Measurements from ENCODE around the gene FAF1. TPM values are rescaled to one million over a fixed set of nuclear protein-coding genes. Genes with fewer than 3 reads are reported as not detected.

FAF1 gene
- total RNA-seq, 4 donors from 2014 or later, result 39.7 to 60.6 (median 42.9) TPM

DNA sequence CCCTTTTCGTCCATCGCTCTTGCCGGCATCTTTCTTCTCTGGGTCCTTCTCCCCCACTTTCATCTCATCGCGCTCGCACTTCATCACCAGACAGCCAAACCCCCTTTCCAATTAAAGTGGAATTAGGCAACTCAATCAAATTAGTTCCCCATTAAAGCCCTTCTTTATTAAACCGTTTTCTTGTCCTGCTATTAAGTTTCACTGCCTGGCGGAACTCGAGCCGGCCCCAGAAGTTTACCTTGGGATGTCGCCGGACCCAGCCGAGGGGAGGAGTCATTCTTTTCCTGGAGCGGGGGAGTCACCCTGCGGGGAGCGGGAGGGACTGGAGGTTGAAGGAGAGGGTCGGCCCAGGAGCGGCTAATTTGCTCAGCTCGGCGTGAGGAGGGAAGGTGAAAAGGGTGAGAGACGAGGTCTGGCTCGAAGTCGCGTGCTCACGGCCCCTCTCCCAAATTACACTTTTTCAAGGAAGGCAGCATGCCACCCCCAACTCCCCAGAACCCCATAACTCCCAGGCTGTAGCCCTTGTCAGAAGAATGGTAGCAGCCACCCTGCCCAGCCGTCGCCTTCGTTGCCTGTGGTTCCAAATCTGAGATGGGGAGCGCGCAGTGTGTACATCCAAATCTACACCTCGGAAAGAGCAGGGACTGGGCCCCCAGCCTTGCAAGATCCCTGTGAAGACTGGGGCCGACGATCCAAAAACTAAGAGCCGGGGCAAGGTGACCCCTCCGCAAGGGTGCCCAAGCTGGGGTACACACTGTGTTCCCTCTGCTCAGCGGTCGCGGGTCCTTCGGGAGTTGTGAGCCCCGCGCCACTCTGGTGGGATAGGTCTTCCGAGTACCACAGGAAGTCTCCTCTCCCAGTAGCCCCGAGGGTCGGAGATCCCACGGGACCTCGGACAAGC is 543.3 kb downstream of the FAF1 start:
- Histone ChIP-seq H3K9me3 (peaks cover 0 to 9% (median 3%) of the 10 kb centered on the region in 4 donors), H3K4me1 (peaks cover 25 to 67% (median 52%) of the 10 kb centered on the region in 4 donors), H3K27me3 (peaks cover 0 to 96% (median 65%) of the 10 kb centered on the region in 4 donors), H3K27ac (replicated peaks in 1 of 4) (no peak overlapping the region), H3K36me3 (no peaks in the 10 kb centered on the region), H3K4me3 (no peak overlapping the region)
- 5% methylated on average over 44 of the region's 46 CpGs for WGBS
- intact Hi-C loops (cut with DNase I), result no loop called here
- TF ChIP-seq CTCF (IDR thresholded peaks at IDR 0.05), result no peak
- TF ChIP-seq EP300 (IDR thresholded peaks at IDR 0.05), result no peak
- TF ChIP-seq POLR2AphosphoS5 (IDR thresholded peaks at IDR 0.05), result no peak
- no peak for DNase-seq (ENCODE audit: extremely low spot score)

- Histone ChIP-seq H3K9me3 (peaks cover 0 to 9% (median 3%) of the 10 kb centered on the region in 4 donors), H3K4me3 (no peak overlapping the region), H3K27ac (replicated peaks in 1 of 4) (no peak overlapping the region), H3K4me1 (peaks cover 25 to 60% (median 49%) of the 10 kb centered on the region in 4 donors), H3K36me3 (no peaks in the 10 kb centered on the region), H3K27me3 (peaks cover 0 to 90% (median 60%) of the 10 kb centered on the region in 4 donors)
- 3% methylated on average over 25 of the region's 25 CpGs for WGBS
- TF ChIP-seq POLR2AphosphoS5 (IDR thresholded peaks at IDR 0.05) (no peak), EP300 (IDR thresholded peaks at IDR 0.05) (no peak)
- intact Hi-C loops (cut with DNase I), result no loop called here
- no peak for DNase-seq (ENCODE audit: extremely low spot score)
Observed at GRCh38 chr1:50416150-50416527, 543.9 kb downstream of the FAF1 start.

GRCh38 chr1:50415235-50416149 is 544.6 kb downstream of the FAF1 start:
- H3K27me3 ChIP-seq, result peaks cover 0 to 83% (median 54%) of the 10 kb centered on the region in 4 donors
- WGBS, result 6% methylated on average over 41 of the region's 56 CpGs
- H3K36me3 ChIP-seq, result no peaks in the 10 kb centered on the region
- DNase-seq (ENCODE audit: extremely low spot score), result no peak
- peaks cover 25 to 54% (median 43%) of the 10 kb centered on the region in 4 donors for H3K4me1 ChIP-seq
- H3K4me3 ChIP-seq, result no peak overlapping the region
- H3K27ac ChIP-seq (replicated peaks in 1 of 4), result no peak overlapping the region
- intact Hi-C loops (cut with DNase I), result no loop called here
- TF ChIP-seq POLR2A (IDR thresholded peaks at IDR 0.05; ENCODE audit: low read depth) (no peak), POLR2AphosphoS5 (IDR thresholded peaks at IDR 0.05) (no peak)
- peaks cover 0 to 9% (median 3%) of the 10 kb centered on the region in 4 donors for H3K9me3 ChIP-seq

GRCh38 chr1:50414853-50415234 is 545.2 kb downstream of the FAF1 start:
- intact Hi-C loops (cut with DNase I), result no loop called here
- no peak for TF ChIP-seq CTCF (IDR thresholded peaks at IDR 0.05)
- Histone ChIP-seq H3K27me3 (peaks cover 0 to 83% (median 48%) of the 10 kb centered on the region in 4 donors), H3K4me3 (no peak overlapping the region), H3K4me1 (peaks cover 25 to 47% (median 37%) of the 10 kb centered on the region in 4 donors), H3K36me3 (no peaks in the 10 kb centered on the region), H3K27ac (replicated peaks in 1 of 4) (no peak overlapping the region), H3K9me3 (peaks cover 0 to 12% (median 5%) of the 10 kb centered on the region in 4 donors)
- DNase-seq (ENCODE audit: extremely low spot score), result no peak
- WGBS, result 46% methylated on average over 5 of the region's 7 CpGs

DNA sequence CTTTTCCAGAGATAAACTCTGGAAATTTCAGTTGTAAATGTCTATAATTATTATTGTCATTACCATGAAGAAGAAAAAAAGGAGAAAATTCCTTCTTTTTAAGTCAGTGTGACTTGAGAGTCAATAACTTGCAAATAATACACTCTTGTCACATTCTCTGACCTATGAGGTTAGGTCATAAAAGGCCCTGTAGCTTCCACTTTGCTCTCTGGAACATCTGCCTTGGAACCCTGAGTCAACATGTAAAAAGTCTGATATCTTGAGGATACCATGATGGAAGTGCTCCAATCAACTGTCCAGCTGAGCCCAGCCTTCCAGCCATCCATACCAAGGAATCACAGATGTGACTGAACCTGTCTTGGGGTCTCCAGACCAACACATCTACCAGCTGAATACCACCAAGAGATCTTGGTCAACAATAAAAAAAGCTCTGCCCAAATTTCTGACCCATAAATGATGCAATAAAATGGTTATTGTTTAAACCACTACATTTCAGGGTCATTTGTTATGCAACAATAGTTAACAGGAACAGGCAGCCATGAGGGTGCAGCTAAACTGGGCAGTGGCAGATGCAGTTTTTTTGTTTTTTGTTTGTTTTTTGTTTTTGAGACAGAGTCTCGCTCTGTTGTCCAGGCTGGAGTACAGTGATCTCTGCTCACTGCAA is 547.1 kb downstream of the FAF1 start:
- Histone ChIP-seq H3K27me3 (peaks cover 0 to 67% (median 31%) of the 10 kb centered on the region in 4 donors), H3K36me3 (no peaks in the 10 kb centered on the region), H3K9me3 (peaks cover 0 to 20% (median 15%) of the 10 kb centered on the region in 4 donors), H3K4me1 (peaks cover 13 to 28% (median 20%) of the 10 kb centered on the region in 4 donors), H3K27ac (replicated peaks in 1 of 4) (no peak overlapping the region), H3K4me3 (no peak overlapping the region)
- 89% methylated on average over 1 of the region's 1 CpG for WGBS
- DNase-seq (ENCODE audit: extremely low spot score), result no peak
- intact Hi-C loops (cut with DNase I), result no loop called here
- TF ChIP-seq EP300 (IDR thresholded peaks at IDR 0.05), result no peak
- TF ChIP-seq CTCF (IDR thresholded peaks at IDR 0.05), result no peak
- TF ChIP-seq POLR2AphosphoS5 (IDR thresholded peaks at IDR 0.05), result no peak
- no peak for TF ChIP-seq POLR2A (IDR thresholded peaks at IDR 0.05; ENCODE audit: low read depth)

Measured in esophagus muscularis mucosa (tissue), 4 donors.